ENCODE measurements around the gene DLL4. TPM values are rescaled to one million over a fixed set of nuclear protein-coding genes. Genes with fewer than 3 reads are reported as not detected.

DLL4 gene
- total RNA-seq, 3 donors from 2014 or later, result 9.4 to 23.0 (median 15.6) TPM

- DNase-seq, result no peak
- no peak for ATAC-seq
- Histone ChIP-seq H3K4me1 (ENCODE audit: low read depth) (no peaks in the 10 kb centered on the region), H3K4me3 (no peak overlapping the region), H3K9me3 (no peaks in the 10 kb centered on the region), H3K36me3 (ENCODE audit: low read depth) (peaks cover 6% of the 10 kb centered on the region)
- intact Hi-C loops (cut with DNase I, micrococcal nuclease), result no loop called here
- no peak for TF ChIP-seq CTCF (IDR thresholded peaks at IDR 0.05)
Observed at GRCh38 chr15:40974879-40975278, 45.7 kb downstream of the DLL4 start.

- Histone ChIP-seq H3K4me3 (no peak overlapping the region), H3K4me1 (ENCODE audit: low read depth) (no peaks in the 10 kb centered on the region), H3K36me3 (ENCODE audit: low read depth) (peaks cover 8% of the 10 kb centered on the region), H3K9me3 (no peaks in the 10 kb centered on the region)
- intact Hi-C loops (cut with DNase I, micrococcal nuclease), result no loop called here
- DNase-seq (no peak), ATAC-seq (no peak)
- TF ChIP-seq CTCF (IDR thresholded peaks at IDR 0.05), result no peak
Observed at GRCh38 chr15:40976819-40977218, 47.7 kb downstream of the DLL4 start.

- intact Hi-C loops (cut with DNase I, micrococcal nuclease), result no loop called here
- H3K36me3 ChIP-seq (ENCODE audit: low read depth), result peaks cover 15% of the 10 kb centered on the region
- no peak for ATAC-seq
Observed at GRCh38 chr15:40978141-40978540, 49.0 kb downstream of the DLL4 start.

GRCh38 chr15:40978562-40978961, 49.4 kb downstream of the DLL4 start:
- DNase-seq (no peak), ATAC-seq (no peak)
- peaks cover 16% of the 10 kb centered on the region for H3K36me3 ChIP-seq (ENCODE audit: low read depth)
- TF ChIP-seq CTCF (IDR thresholded peaks at IDR 0.05), result no peak
- H3K9me3 ChIP-seq, result no peaks in the 10 kb centered on the region
- H3K4me3 ChIP-seq, result no peak overlapping the region
- H3K4me1 ChIP-seq (ENCODE audit: low read depth), result no peaks in the 10 kb centered on the region
- intact Hi-C loops (cut with DNase I, micrococcal nuclease), result no loop called here

More at GRCh38 chr15:40978141-40978540, 49.0 kb downstream of the DLL4 start:
- Histone ChIP-seq H3K4me3 (no peak overlapping the region), H3K9me3 (no peaks in the 10 kb centered on the region), H3K4me1 (ENCODE audit: low read depth) (no peaks in the 10 kb centered on the region)
- no peak for TF ChIP-seq CTCF (IDR thresholded peaks at IDR 0.05)
- DNase-seq, result no peak

GRCh38 chr15:40981186-40981585, 52.0 kb downstream of the DLL4 start:
- DNase-seq, result no peak
- no peaks in the 10 kb centered on the region for H3K4me1 ChIP-seq (ENCODE audit: low read depth)
- H3K9me3 ChIP-seq, result no peaks in the 10 kb centered on the region
- no peak overlapping the region for H3K4me3 ChIP-seq
- no peak for TF ChIP-seq CTCF (IDR thresholded peaks at IDR 0.05)
- intact Hi-C loops (cut with DNase I, micrococcal nuclease), result no loop called here
- no peak for ATAC-seq
- peaks cover 21% of the 10 kb centered on the region for H3K36me3 ChIP-seq (ENCODE audit: low read depth)

GRCh38 chr15:40982855-40983254, 53.7 kb downstream of the DLL4 start:
- no peak for TF ChIP-seq CTCF (IDR thresholded peaks at IDR 0.05)
- no peak for DNase-seq
- ATAC-seq, result no peak
- H3K9me3 ChIP-seq, result no peaks in the 10 kb centered on the region
- intact Hi-C loops (cut with DNase I, micrococcal nuclease), result no loop called here
- peaks cover 21% of the 10 kb centered on the region for H3K36me3 ChIP-seq (ENCODE audit: low read depth)
- no peak overlapping the region for H3K4me3 ChIP-seq
- H3K4me1 ChIP-seq (ENCODE audit: low read depth), result no peaks in the 10 kb centered on the region
